ENCODE results near the gene KRTAP19-4. TPM values are rescaled to one million over a fixed set of nuclear protein-coding genes. Genes with fewer than 3 reads are reported as not detected.

The KRTAP19-4 gene
- total RNA-seq, 1 donor from 2014 or later, result not detected

DNA sequence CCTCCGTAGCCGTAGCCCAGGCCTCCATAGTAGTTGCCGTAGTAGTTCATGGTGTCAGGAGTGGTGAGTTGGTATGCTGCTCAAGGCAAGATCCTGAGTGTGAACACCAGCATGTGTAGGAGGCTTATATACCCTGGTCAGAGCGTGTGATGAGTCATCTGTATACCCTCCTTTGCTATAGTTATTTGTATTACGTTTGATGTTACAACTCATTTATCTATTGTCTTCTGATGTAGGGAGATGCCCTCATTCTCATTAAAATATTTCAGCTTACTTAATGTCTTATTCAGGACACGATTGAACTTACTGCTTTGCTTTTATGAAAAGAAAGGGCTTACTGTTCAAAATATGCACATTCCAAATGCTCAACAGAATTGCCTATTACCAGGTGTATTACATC, 5.1 kb upstream of the KRTAP19-4 start, which contains the start of gene KRTAP19-5:
TSS of gene KRTAP19-5 (minus strand) at position 101 of the 400 bp plus-strand sequence. CDS start at position 50, 51 bp downstream.
- TF ChIP-seq, protein P1, sequence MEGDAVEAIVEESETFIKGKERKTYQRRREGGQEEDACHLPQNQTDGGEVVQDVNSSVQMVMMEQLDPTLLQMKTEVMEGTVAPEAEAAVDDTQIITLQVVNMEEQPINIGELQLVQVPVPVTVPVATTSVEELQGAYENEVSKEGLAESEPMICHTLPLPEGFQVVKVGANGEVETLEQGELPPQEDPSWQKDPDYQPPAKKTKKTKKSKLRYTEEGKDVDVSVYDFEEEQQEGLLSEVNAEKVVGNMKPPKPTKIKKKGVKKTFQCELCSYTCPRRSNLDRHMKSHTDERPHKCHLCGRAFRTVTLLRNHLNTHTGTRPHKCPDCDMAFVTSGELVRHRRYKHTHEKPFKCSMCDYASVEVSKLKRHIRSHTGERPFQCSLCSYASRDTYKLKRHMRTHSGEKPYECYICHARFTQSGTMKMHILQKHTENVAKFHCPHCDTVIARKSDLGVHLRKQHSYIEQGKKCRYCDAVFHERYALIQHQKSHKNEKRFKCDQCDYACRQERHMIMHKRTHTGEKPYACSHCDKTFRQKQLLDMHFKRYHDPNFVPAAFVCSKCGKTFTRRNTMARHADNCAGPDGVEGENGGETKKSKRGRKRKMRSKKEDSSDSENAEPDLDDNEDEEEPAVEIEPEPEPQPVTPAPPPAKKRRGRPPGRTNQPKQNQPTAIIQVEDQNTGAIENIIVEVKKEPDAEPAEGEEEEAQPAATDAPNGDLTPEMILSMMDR (IDR thresholded peaks at IDR 0.05), result no peak
- no peaks in the 10 kb centered on the region for H3K36me3 Mint-ChIP-seq (ENCODE audit: unreplicated experiment)
- DNase-seq (ENCODE audit: extremely low spot score, unreplicated experiment), result no peak
- no peaks in the 10 kb centered on the region for H3K27me3 Mint-ChIP-seq (ENCODE audit: unreplicated experiment)
- no peak within 1 kb of the TSS for H3K4me3 Mint-ChIP-seq (ENCODE audit: unreplicated experiment)
- no peak within 1 kb of the TSS for H3K27ac Mint-ChIP-seq (ENCODE audit: unreplicated experiment)
- no peaks in the 10 kb centered on the region for H3K4me1 Mint-ChIP-seq (ENCODE audit: unreplicated experiment)
- H3K9me3 Mint-ChIP-seq (ENCODE audit: unreplicated experiment), result peaks cover 5% of the 10 kb centered on the region

GRCh38 chr21:30491963-30492428, 5.0 kb downstream of the KRTAP19-4 start, which contains the start of gene KRTAP19-3:
Gene KRTAP19-3 (minus strand): TSS chr21:30492013. CDS start chr21:30491957, 56 bp downstream.
- Mint-ChIP-seq H3K27ac (ENCODE audit: unreplicated experiment) (no peak within 1 kb of the TSS), H3K9me3 (ENCODE audit: unreplicated experiment) (peaks cover 4% of the 10 kb centered on the region), H3K4me1 (ENCODE audit: unreplicated experiment) (no peaks in the 10 kb centered on the region), H3K27me3 (ENCODE audit: unreplicated experiment) (no peaks in the 10 kb centered on the region), H3K4me3 (ENCODE audit: unreplicated experiment) (no peak within 1 kb of the TSS), H3K36me3 (ENCODE audit: unreplicated experiment) (no peaks in the 10 kb centered on the region)
- DNase-seq (ENCODE audit: extremely low spot score, unreplicated experiment), result no peak
- TF ChIP-seq, protein P1 (IDR thresholded peaks at IDR 0.05), result no peak

DNA sequence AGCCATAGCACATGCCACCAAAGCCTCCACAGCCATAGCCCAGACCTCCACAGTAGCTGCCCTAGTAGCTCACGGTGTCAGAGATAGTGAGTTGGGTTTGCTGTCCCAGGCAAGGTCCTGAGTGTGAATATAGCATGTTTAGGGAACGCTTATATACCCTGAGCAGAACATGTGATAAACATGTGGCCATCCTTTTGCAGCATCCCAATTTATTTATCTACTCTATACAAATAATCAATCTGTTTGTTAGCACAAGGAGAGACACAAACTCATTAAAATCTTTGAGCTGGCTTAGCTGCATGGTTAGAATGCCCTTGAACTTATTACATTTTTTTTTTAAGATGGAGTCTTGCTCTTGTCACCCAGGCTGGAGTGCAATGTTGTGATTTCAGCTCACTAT, 9.6 kb downstream of the KRTAP19-4 start, which contains the start of gene KRTAP19-2:
TSS of gene KRTAP19-2 (minus strand) at position 101 of the 400 bp plus-strand sequence. CDS start at position 13, 88 bp downstream.
- Mint-ChIP-seq H3K36me3 (ENCODE audit: unreplicated experiment) (no peaks in the 10 kb centered on the region), H3K4me3 (ENCODE audit: unreplicated experiment) (no peak within 1 kb of the TSS), H3K27ac (ENCODE audit: unreplicated experiment) (no peak within 1 kb of the TSS), H3K27me3 (ENCODE audit: unreplicated experiment) (no peaks in the 10 kb centered on the region), H3K9me3 (ENCODE audit: unreplicated experiment) (peaks cover 4% of the 10 kb centered on the region), H3K4me1 (ENCODE audit: unreplicated experiment) (no peaks in the 10 kb centered on the region)
- no peak for DNase-seq (ENCODE audit: extremely low spot score, unreplicated experiment)
- TF ChIP-seq, protein P1 (IDR thresholded peaks at IDR 0.05), result no peak

DNA sequence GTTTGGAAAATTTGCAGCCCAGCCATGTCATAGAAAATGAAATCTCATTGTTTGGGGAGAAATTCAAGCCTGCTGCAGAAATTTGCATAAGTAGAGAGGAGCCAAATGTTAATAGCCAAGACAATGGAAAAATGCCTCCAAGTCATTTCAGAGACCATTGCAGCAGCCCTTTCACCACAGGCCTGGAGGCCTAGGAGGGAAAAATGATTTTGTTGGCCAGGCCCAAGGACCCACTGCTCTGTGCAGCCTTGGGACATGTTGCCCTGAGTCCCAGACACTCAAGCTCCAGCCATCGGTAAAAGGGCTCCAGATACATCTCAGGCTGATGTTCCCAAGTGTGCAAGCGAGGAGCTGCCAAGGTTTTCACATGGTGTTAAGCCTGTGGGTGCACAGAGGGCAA, 10.8 kb downstream of the KRTAP19-4 start:
- H3K36me3 Mint-ChIP-seq (ENCODE audit: unreplicated experiment), result no peaks in the 10 kb centered on the region
- H3K27ac Mint-ChIP-seq (ENCODE audit: unreplicated experiment), result no peak overlapping the region
- H3K9me3 Mint-ChIP-seq (ENCODE audit: unreplicated experiment), result no peaks in the 10 kb centered on the region
- TF ChIP-seq, protein P1 (IDR thresholded peaks at IDR 0.05), result no peak
- DNase-seq (ENCODE audit: extremely low spot score, unreplicated experiment), result no peak
- H3K4me1 Mint-ChIP-seq (ENCODE audit: unreplicated experiment), result no peaks in the 10 kb centered on the region
- no peak overlapping the region for H3K4me3 Mint-ChIP-seq (ENCODE audit: unreplicated experiment)
- no peaks in the 10 kb centered on the region for H3K27me3 Mint-ChIP-seq (ENCODE audit: unreplicated experiment)

- Mint-ChIP-seq H3K27ac (ENCODE audit: unreplicated experiment) (no peak overlapping the region), H3K4me1 (ENCODE audit: unreplicated experiment) (no peaks in the 10 kb centered on the region), H3K9me3 (ENCODE audit: unreplicated experiment) (no peaks in the 10 kb centered on the region), H3K36me3 (ENCODE audit: unreplicated experiment) (no peaks in the 10 kb centered on the region), H3K27me3 (ENCODE audit: unreplicated experiment) (no peaks in the 10 kb centered on the region), H3K4me3 (ENCODE audit: unreplicated experiment) (no peak overlapping the region)
- TF ChIP-seq, protein P1 (IDR thresholded peaks at IDR 0.05), result no peak
- DNase-seq (ENCODE audit: extremely low spot score, unreplicated experiment), result no peak
These were observed 14.8 kb downstream of the KRTAP19-4 start for GRCh38 chr21:30482130-30482529.

Data from osteocyte (in vitro differentiated cells).